WERI-Rb-1 (cell line): ENCODE results near the gene TESK2.
"Not testable (repeated sequence)": the region's sequence is repeated elsewhere in the genome, so short reads cannot be mapped to it uniquely, and the experiment has no call there.

Experiments
- DNase-seq: peaks from one replicate; pipeline ENCODE4 v3.0.0-alpha.2; 2020
- H3K27ac ChIP-seq: fragments of 250-450 bp; sonication (Bioruptor Pico); 2 replicates; pipeline ENCODE4 v1.5.1; 2020; ENCODE audit warnings: mild to moderate bottlenecking, moderate library complexity
- H3K27me3 ChIP-seq: fragments of 250-450 bp; sonication (Bioruptor Pico); 2 replicates; pipeline ENCODE4 v1.5.1; 2021; ENCODE audit warnings: mild to moderate bottlenecking, low read depth, moderate library complexity; ENCODE audit not compliant: insufficient read depth, severe bottlenecking
- H3K36me3 ChIP-seq: fragments of 250-450 bp; sonication (Bioruptor Pico); 2 replicates; pipeline ENCODE4 v1.5.1; 2020; ENCODE audit warnings: mild to moderate bottlenecking, moderate library complexity
- H3K4me3 ChIP-seq: 2 replicates; pipeline ENCODE4 v1.5.1; 2011; ENCODE audit warnings: low read depth, mild to moderate bottlenecking, control low read depth, low read length
- H3K9me3 ChIP-seq: fragments of 250-450 bp; sonication (Bioruptor Pico); 2 replicates; pipeline ENCODE4 v1.5.1; 2021; ENCODE audit warnings: mild to moderate bottlenecking, moderate library complexity; ENCODE audit not compliant: severe bottlenecking
- CTCF ChIP-seq: IDR thresholded peaks from 2 replicates; pipeline ENCODE4 v1.5.1; 2011; ENCODE audit warnings: low read depth, mild to moderate bottlenecking, control low read depth, inconsistent platforms, low read length

TESK2 gene

GRCh38 chr1:45395582-45395981, 95.4 kb downstream of the TESK2 start:
- no peak for TF ChIP-seq CTCF
- DNase-seq, result no peak
- H3K4me3 ChIP-seq, result no peak overlapping the region
- H3K9me3 ChIP-seq, result no peaks in the 10 kb centered on the region
- no peak overlapping the region for H3K27ac ChIP-seq
- no peaks in the 10 kb centered on the region for H3K36me3 ChIP-seq
- no peaks in the 10 kb centered on the region for H3K27me3 ChIP-seq

GRCh38 chr1:45395051-45395450, 95.9 kb downstream of the TESK2 start:
- TF ChIP-seq CTCF, result no peak
- Histone ChIP-seq H3K27me3 (no peaks in the 10 kb centered on the region), H3K27ac (no peak overlapping the region), H3K9me3 (no peaks in the 10 kb centered on the region), H3K36me3 (no peaks in the 10 kb centered on the region), H3K4me3 (no peak overlapping the region)
- no peak for DNase-seq

- Histone ChIP-seq H3K36me3 (no peaks in the 10 kb centered on the region), H3K27me3 (no peaks in the 10 kb centered on the region), H3K9me3 (peaks cover under 1% of the 10 kb centered on the region), H3K4me3 (no peak overlapping the region), H3K27ac (no peak overlapping the region)
- no peak for TF ChIP-seq CTCF
- DNase-seq, result no peak
Measured at GRCh38 chr1:45394342-45394741, 96.6 kb downstream of the TESK2 start.

GRCh38 chr1:45393718-45394302, 97.2 kb downstream of the TESK2 start:
- Histone ChIP-seq H3K27me3 (no peaks in the 10 kb centered on the region), H3K27ac (no peak overlapping the region), H3K9me3 (peaks cover 4% of the 10 kb centered on the region), H3K36me3 (no peaks in the 10 kb centered on the region), H3K4me3 (no peak overlapping the region)
- no peak for DNase-seq
- TF ChIP-seq CTCF, result no peak

GRCh38 chr1:45386219-45386618, 104.7 kb downstream of the TESK2 start:
- Histone ChIP-seq H3K27ac (no peak overlapping the region), H3K4me3 (no peak overlapping the region), H3K27me3 (no peaks in the 10 kb centered on the region), H3K36me3 (no peaks in the 10 kb centered on the region), H3K9me3 (peaks cover 4% of the 10 kb centered on the region)
- TF ChIP-seq CTCF, result no peak
- no peak for DNase-seq

GRCh38 chr1:45385302-45385701, 105.7 kb downstream of the TESK2 start:
- H3K9me3 ChIP-seq, result peaks cover 4% of the 10 kb centered on the region
- no peak for DNase-seq
- H3K27ac ChIP-seq, result no peak overlapping the region
- no peaks in the 10 kb centered on the region for H3K36me3 ChIP-seq
- no peaks in the 10 kb centered on the region for H3K27me3 ChIP-seq
- no peak overlapping the region for H3K4me3 ChIP-seq
- no peak for TF ChIP-seq CTCF

- DNase-seq, result not testable (repeated sequence)
Measured at GRCh38 chr1:45384213-45384612, 106.8 kb downstream of the TESK2 start.

More at GRCh38 chr1:45384213-45384612, 106.8 kb downstream of the TESK2 start:
- H3K4me3 ChIP-seq, H3K27ac ChIP-seq, H3K9me3 ChIP-seq, H3K27me3 ChIP-seq, H3K36me3 ChIP-seq: not testable (repeated sequence)
